ENCODE results near the gene ARHGEF19.
A peak's percentile ranks its signal among the peaks of the same experiment; 100 is the strongest.

The ARHGEF19 gene

DNA sequence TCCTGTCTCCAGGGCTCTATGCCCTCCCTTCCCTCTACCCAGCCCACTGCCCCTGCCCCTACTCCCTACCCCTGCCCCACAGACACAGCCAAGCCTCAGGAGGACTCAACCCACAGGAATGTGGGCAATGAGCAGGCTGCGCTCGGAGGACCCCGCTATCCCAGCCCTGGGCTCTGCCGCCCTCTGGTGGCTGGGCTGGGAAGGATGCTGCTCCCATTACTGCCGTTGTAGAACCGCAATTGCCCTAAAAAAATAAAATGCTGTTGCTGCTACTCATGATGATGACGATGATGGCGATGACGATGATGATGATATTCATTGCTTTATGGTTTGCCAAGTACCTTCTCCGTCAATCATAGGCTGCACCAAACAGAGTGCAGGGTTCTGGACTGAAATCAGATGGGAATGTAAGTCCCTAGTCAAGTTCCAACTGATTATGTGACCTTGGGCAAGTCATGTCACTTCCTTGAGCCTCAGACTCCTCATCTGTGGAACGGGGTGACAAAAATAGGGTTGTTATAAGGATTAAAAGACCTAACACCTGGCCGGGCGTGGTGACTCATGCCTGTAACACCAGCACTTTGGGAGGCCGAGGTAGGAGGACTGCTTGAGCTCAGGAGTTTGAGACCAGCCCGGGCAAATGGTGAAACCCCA, 24.6 kb downstream of the ARHGEF19 start:
- no peak overlapping the region for H3K27ac ChIP-seq (ENCODE audit: extremely low read depth, low read depth, low read length)
- H3K4me1 ChIP-seq (ENCODE audit: control insufficient read depth, insufficient read depth, low read length), result no peaks in the 10 kb centered on the region
- no peaks in the 10 kb centered on the region for H3K9me3 ChIP-seq (ENCODE audit: control insufficient read depth, insufficient read depth, low read depth, low read length)
- CTCF ChIA-PET, result interaction anchor here (0.5 to 15.1 kb wide), 23 partner anchors 8 to 177 kb away, joined by 3 to 427 read pairs (median 3); partner anchors contain the start of gene FAM131C
- no peaks in the 10 kb centered on the region for H3K36me3 ChIP-seq (ENCODE audit: control insufficient read depth in 2 of 2, insufficient read depth in 1 of 2, low read length in 2 of 2)
- POLR2A ChIA-PET, result interaction anchor here (1.1 to 2.1 kb wide), 2 partner anchors 42 to 106 kb away, joined by 3 to 9 read pairs; no protein-coding TSS in a partner anchor
- no peak overlapping the region for H3K4me3 ChIP-seq (ENCODE audit: low read depth, low read length)
- TF ChIP-seq ZNF169 (tag by site-specific recombination; IDR thresholded peaks at IDR 0.05) (no peak), ZBTB20 (tag by site-specific recombination; IDR thresholded peaks at IDR 0.05) (no peak), ATF2 (tag by site-specific recombination; IDR thresholded peaks at IDR 0.05; ENCODE audit: low read depth) (peak; percentile 44; the same call in 1 of the 2 replicates), ZNF658 (tag by site-specific recombination; IDR thresholded peaks at IDR 0.05) (no peak), ZNF10 (tag by site-specific recombination; IDR thresholded peaks at IDR 0.05) (0 out of 2 replicates have a peak, but pooled peaks have one; percentile 23), SCRT2 (tag by site-specific recombination; IDR thresholded peaks at IDR 0.05) (peak; percentile 85), ZNF692 (tag by site-specific recombination; IDR thresholded peaks at IDR 0.05) (peak; percentile 31; the same call in 1 of the 2 replicates), ZBTB6 (tag by site-specific recombination; IDR thresholded peaks at IDR 0.05) (no peak), ZNF510 (tag by site-specific recombination; IDR thresholded peaks at IDR 0.05; ENCODE audit: insufficient replicate concordance) (no peak), ZSCAN5A (tag by site-specific recombination; IDR thresholded peaks at IDR 0.05) (no peak), INSM2 (tag by site-specific recombination; IDR thresholded peaks at IDR 0.05) (peak; percentile 61; the same call in 1 of the 2 replicates), OSR2 (tag by site-specific recombination; IDR thresholded peaks at IDR 0.05) (no peak), ZNF394 (tag by site-specific recombination; IDR thresholded peaks at IDR 0.05; ENCODE audit: borderline replicate concordance) (0 out of 2 replicates have a peak, but pooled peaks have one; percentile 32), ZNF341 (tag by site-specific recombination; IDR thresholded peaks at IDR 0.05; ENCODE audit: low read depth) (no peak), ZNF24 (tag by site-specific recombination; IDR thresholded peaks at IDR 0.05) (0 out of 2 replicates have a peak, but pooled peaks have one; percentile 32), ZNF239 (tag by site-specific recombination; IDR thresholded peaks at IDR 0.05) (no peak), TSHZ1 (tag by site-specific recombination; IDR thresholded peaks at IDR 0.05; ENCODE audit: borderline replicate concordance) (no peak), ZNF624 (tag by site-specific recombination; IDR thresholded peaks at IDR 0.05) (no peak), ZNF335 (tag by site-specific recombination; conservative IDR thresholded peaks at IDR 0.05) (peak; percentile 47), ZNF37A (tag by site-specific recombination; IDR thresholded peaks at IDR 0.05) (no peak), ZNF157 (tag by site-specific recombination; IDR thresholded peaks at IDR 0.05) (no peak)
- TF ChIP-seq, protein P1, sequence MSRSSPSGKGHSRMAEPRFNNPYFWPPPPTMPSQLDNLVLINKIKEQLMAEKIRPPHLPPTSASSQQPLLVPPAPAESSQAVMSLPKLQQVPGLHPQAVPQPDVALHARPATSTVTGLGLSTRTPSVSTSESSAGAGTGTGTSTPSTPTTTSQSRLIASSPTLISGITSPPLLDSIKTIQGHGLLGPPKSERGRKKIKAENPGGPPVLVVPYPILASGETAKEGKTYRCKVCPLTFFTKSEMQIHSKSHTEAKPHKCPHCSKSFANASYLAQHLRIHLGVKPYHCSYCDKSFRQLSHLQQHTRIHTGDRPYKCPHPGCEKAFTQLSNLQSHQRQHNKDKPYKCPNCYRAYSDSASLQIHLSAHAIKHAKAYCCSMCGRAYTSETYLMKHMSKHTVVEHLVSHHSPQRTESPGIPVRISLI (tag by site-specific recombination; IDR thresholded peaks at IDR 0.05), result peak; percentile 54; the same call in 1 of the 2 replicates
- TF ChIP-seq, protein P2, sequence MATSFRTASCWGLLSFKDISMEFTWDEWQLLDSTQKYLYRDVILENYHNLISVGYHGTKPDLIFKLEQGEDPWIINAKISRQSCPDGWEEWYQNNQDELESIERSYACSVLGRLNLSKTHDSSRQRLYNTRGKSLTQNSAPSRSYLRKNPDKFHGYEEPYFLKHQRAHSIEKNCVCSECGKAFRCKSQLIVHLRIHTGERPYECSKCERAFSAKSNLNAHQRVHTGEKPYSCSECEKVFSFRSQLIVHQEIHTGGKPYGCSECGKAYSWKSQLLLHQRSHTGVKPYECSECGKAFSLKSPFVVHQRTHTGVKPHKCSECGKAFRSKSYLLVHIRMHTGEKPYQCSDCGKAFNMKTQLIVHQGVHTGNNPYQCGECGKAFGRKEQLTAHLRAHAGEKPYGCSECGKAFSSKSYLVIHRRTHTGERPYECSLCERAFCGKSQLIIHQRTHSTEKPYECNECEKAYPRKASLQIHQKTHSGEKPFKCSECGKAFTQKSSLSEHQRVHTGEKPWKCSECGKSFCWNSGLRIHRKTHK (tag by site-specific recombination; IDR thresholded peaks at IDR 0.05), result no peak

All from HEK293 (cell line).